ENCODE data around the gene TMEM240.
A peak's percentile ranks its signal among the peaks of the same experiment; 100 is the strongest.

The TMEM240 gene

GRCh38 chr1:1540090-1540817 is at the start of gene TMEM240:
Gene TMEM240, minus strand, starts transcription at chr1:1540624. Its CDS starts 278 bp downstream, at chr1:1540346.
- DNase-seq (ENCODE audit: low spot score) = peak; percentile 95

DNA sequence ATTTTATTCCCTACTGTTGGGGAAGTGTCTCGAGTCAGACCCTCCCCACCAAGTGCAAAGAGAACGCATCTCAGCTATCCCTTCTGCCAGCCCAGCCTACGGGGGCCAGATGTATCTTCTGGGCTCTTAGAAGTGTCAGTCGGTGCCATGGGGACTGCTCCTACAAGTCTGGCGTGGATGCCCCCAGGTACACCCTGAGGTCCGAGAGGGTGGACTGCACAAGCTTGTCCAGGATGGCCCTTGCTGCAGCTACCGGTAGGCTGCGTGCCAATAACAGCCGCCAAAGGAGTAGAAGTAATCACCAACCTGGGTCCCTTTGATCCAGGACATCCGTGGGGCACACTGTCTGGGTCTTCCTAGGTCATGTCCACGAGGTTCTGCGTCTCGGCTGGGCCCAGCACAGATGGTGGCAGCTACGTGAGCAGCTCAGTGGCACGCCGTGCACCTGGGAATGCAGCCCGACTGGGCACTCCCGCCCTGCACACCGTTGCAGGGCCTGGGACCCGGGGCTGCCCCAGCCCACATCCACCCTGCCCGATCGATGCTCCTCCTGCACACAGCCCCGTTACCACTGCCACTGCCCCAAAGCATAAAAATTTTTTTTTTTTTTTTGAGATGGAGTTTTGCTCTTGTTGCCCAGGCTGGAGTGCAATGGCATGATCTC is 43.1 kb upstream of the TMEM240 start:
- no peak for DNase-seq (ENCODE audit: low spot score)

GRCh38 chr1:1582585-1583346 is 42.3 kb upstream of the TMEM240 start:
- no peak for DNase-seq (ENCODE audit: low spot score)

GRCh38 chr1:1578371-1578940 is 38.0 kb upstream of the TMEM240 start:
- DNase-seq (ENCODE audit: low spot score) = no peak

GRCh38 chr1:1577367-1578011 is 37.1 kb upstream of the TMEM240 start:
- no peak for DNase-seq (ENCODE audit: low spot score)

- DNase-seq (ENCODE audit: low spot score) = peak; percentile 97
Measured at GRCh38 chr1:1574721-1575537, 34.5 kb upstream of the TMEM240 start, which contains the start of gene SSU72. Gene SSU72, minus strand, starts transcription at chr1:1574863. Its CDS starts 306 bp downstream, at chr1:1574557.

DNA sequence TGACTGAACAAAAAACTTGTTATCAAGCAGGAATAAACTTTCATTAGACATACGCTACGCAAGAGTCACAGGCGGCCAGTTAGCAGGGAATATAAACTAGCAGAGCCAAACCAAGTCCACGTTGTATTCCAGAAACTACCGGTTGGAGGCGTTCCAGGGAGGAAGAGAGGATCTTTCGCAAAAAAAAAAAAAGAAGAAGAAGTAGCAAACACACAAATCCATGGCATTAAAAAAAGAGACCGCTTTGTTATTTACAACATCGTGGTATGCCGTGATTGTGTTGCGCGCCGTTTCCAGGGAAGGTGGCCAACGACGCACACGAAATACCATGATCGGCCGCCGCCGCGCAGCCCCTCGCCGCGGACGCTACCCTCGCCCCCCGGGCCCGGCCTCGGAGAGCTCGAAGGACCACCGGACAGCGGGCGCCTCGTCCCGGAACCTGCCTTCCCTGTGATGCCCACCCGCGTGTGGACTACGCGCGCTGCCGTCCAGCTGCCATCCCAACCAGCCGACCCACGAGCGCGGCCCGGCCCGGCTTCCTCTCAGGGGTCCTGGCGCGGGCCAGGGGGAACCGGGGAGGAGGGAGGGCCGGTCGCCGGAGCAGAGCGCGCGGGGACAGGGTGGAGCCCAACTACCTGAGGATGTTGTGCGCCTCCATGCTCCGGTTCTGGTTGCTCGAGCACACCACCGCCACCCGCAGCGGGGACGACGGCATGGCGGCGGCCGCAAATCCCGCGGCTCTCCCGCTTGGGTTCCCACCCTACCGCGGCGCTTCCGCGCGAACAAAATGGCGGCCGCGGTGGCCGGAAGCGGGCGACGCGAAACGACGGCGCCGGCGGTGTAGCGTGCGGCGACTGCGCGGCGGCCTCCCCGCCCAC is 33.7 kb upstream of the TMEM240 start:
- peak; percentile 91 for DNase-seq (ENCODE audit: low spot score)

DNA sequence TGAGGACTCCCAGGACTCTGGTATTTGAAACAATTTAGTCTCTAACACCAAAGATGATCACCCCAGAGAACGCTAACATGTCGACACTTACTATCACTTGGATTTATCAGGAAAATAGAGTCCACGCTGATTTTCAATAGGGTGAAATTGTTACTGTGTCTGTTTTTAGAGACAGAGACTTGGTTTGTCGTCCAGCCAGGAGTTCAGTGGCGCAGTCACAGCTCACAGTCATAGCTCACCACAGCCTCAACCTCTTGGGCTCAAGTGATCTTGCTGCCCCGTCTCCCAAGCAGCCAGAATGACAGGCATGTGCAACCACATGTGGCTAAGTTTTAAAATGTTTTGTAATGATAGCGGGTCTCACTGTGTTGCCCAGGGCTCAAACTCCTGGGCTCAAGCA is 28.9 kb upstream of the TMEM240 start:
- no peak for DNase-seq (ENCODE audit: low spot score)

DNA sequence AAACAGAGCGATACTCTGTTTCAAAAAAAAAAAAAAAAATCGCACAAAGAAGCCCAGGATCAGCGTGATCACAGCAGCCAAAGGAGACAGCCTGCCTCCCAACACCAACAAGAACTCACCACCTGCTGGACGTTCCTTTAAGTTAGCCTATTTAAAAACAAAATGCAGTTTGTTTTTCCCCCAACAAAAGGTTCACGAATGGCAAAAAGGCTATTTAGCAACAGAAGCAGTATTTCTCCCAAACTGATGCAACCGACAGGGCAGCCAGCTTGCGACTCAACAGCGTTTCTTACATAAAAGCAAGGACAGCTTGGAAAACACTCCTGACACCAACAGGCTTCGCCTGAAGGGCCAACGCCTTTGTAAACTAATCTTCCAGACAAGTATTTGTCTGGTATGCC is 27.5 kb upstream of the TMEM240 start:
- no peak for DNase-seq (ENCODE audit: low spot score)

- DNase-seq (ENCODE audit: low spot score) = no peak
Measured at GRCh38 chr1:1567152-1567875, 26.9 kb upstream of the TMEM240 start.

DNA sequence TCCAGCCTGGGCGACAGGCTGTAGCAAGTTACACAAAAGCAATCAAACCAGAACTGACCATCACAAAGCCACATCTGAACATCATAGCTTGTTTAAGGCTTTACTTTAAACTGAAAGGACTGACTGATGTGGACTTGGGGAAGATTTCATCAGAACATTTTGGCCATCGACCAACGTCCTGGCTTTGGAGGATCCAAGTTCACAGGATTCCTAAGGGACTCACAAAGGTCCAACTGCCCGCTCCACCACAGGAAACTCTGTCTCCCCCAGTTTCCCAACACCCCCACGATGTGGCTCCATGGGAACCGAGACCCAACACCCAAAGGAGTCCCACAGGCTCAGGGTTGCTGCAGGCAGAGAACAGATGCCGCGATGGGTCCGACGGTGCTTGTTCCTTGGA is 24.9 kb upstream of the TMEM240 start:
- no peak for DNase-seq (ENCODE audit: low spot score)

GRCh38 chr1:1564268-1564667 is 23.8 kb upstream of the TMEM240 start:
- DNase-seq (ENCODE audit: low spot score) = no peak

GRCh38 chr1:1563688-1564087 is 23.3 kb upstream of the TMEM240 start:
- DNase-seq (ENCODE audit: low spot score) = no peak

GRCh38 chr1:1562556-1563195 is 22.3 kb upstream of the TMEM240 start:
- DNase-seq (ENCODE audit: low spot score) = no peak

GRCh38 chr1:1561801-1562470 is 21.5 kb upstream of the TMEM240 start:
- no peak for DNase-seq (ENCODE audit: low spot score)

DNA sequence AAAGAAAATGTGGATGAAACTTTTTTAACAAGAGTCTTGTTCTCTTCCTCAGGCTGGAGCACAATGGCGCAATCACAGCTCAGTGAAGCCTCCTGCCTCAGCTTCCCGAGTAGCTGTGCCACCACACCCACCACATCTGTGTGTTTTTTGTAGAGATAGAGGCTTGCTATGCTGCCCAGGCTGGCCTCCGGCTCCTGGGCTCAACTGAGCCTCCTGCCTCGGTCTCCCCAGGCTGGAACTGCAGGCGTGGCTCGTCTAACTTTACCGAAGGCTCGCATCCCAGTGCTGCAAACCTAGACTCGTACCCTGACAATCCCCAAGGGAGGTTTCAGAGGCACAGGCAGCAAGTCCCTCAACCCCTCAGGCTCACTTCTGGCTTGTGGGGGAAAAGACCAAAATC is 19.8 kb upstream of the TMEM240 start:
- DNase-seq (ENCODE audit: low spot score) = no peak

GRCh38 chr1:1559066-1559465 is 18.6 kb upstream of the TMEM240 start:
- no peak for DNase-seq (ENCODE audit: low spot score)

DNA sequence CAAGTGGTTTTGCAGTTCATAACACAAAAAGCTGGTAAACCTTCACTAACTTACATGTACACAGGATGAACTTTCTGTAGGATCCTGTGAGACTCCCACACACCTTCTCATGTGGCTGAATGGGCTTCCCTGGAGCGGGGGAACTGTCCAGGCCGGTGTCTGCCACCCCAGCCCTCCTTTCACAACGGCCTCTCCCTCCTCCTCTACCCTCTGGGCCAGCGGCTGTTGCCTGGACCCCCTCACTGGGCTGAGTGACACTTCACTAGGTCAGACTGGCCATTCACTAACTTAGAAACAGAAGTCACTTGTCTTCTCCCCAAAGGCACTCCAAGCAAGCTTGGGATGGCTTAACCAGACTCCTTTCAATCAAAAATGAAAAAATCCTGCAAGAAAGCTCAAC is 18.2 kb upstream of the TMEM240 start:
- DNase-seq (ENCODE audit: low spot score) = no peak
